Measurements from ENCODE around the gene CCM2. TPM values are rescaled to one million over a fixed set of nuclear protein-coding genes. Genes with fewer than 3 reads are reported as not detected.

Gene CCM2
- total RNA-seq, 1 donor from 2014 or later: 35.7 TPM

- H3K4me1 Mint-ChIP-seq: peaks cover 47% of the 10 kb centered on the region
- peak overlapping the region; percentile 100 for H3K27ac Mint-ChIP-seq (ENCODE audit: unreplicated experiment)
- peaks cover 29% of the 10 kb centered on the region for H3K36me3 Mint-ChIP-seq (ENCODE audit: low read depth)
- no peak for TF ChIP-seq CTCF (conservative IDR thresholded peaks at IDR 0.05)
- no peaks in the 10 kb centered on the region for H3K9me3 Mint-ChIP-seq
- DNase-seq (ENCODE audit: low read depth, low spot score): no peak
- peak overlapping the region; percentile 98 for H3K4me3 Mint-ChIP-seq
- no peaks in the 10 kb centered on the region for H3K27me3 Mint-ChIP-seq (ENCODE audit: low read depth)
These were observed 14.8 kb upstream of the CCM2 start for GRCh38 chr7:44985033-44985695.

- Mint-ChIP-seq H3K36me3 (ENCODE audit: low read depth) (peaks cover 29% of the 10 kb centered on the region), H3K4me3 (peak overlapping the region; percentile 98), H3K9me3 (no peaks in the 10 kb centered on the region), H3K27me3 (ENCODE audit: low read depth) (no peaks in the 10 kb centered on the region), H3K4me1 (peaks cover 48% of the 10 kb centered on the region), H3K27ac (ENCODE audit: unreplicated experiment) (peak overlapping the region; percentile 100)
- TF ChIP-seq CTCF (conservative IDR thresholded peaks at IDR 0.05): no peak
- DNase-seq (ENCODE audit: low read depth, low spot score): no peak
These were observed 14.1 kb upstream of the CCM2 start for GRCh38 chr7:44985900-44986217.

GRCh38 chr7:44986218-44987053, 13.6 kb upstream of the CCM2 start:
- H3K27me3 Mint-ChIP-seq (ENCODE audit: low read depth): no peaks in the 10 kb centered on the region
- peaks cover 29% of the 10 kb centered on the region for H3K36me3 Mint-ChIP-seq (ENCODE audit: low read depth)
- H3K4me3 Mint-ChIP-seq: peak overlapping the region; percentile 98
- H3K27ac Mint-ChIP-seq (ENCODE audit: unreplicated experiment): peak overlapping the region; percentile 100
- H3K4me1 Mint-ChIP-seq: peaks cover 46% of the 10 kb centered on the region
- peak; percentile 90 for DNase-seq (ENCODE audit: low read depth, low spot score)
- H3K9me3 Mint-ChIP-seq: no peaks in the 10 kb centered on the region
- no peak for TF ChIP-seq CTCF (conservative IDR thresholded peaks at IDR 0.05)

GRCh38 chr7:44987457-44987856, 12.5 kb upstream of the CCM2 start:
- DNase-seq (ENCODE audit: low read depth, low spot score): no peak
- TF ChIP-seq CTCF (conservative IDR thresholded peaks at IDR 0.05): no peak
- peaks cover 50% of the 10 kb centered on the region for H3K4me1 Mint-ChIP-seq
- H3K36me3 Mint-ChIP-seq (ENCODE audit: low read depth): peaks cover 28% of the 10 kb centered on the region
- H3K27ac Mint-ChIP-seq (ENCODE audit: unreplicated experiment): peak overlapping the region; percentile 100
- H3K27me3 Mint-ChIP-seq (ENCODE audit: low read depth): no peaks in the 10 kb centered on the region
- no peaks in the 10 kb centered on the region for H3K9me3 Mint-ChIP-seq
- peak overlapping the region; percentile 98 for H3K4me3 Mint-ChIP-seq

GRCh38 chr7:44987996-44988395, 12.0 kb upstream of the CCM2 start:
- H3K4me3 Mint-ChIP-seq: peak overlapping the region; percentile 98
- no peaks in the 10 kb centered on the region for H3K27me3 Mint-ChIP-seq (ENCODE audit: low read depth)
- H3K9me3 Mint-ChIP-seq: no peaks in the 10 kb centered on the region

More at GRCh38 chr7:44987996-44988395, 12.0 kb upstream of the CCM2 start:
- Mint-ChIP-seq H3K4me1 (peaks cover 50% of the 10 kb centered on the region), H3K27ac (ENCODE audit: unreplicated experiment) (no peak overlapping the region), H3K36me3 (ENCODE audit: low read depth) (peaks cover 24% of the 10 kb centered on the region)
- no peak for TF ChIP-seq CTCF (conservative IDR thresholded peaks at IDR 0.05)
- no peak for DNase-seq (ENCODE audit: low read depth, low spot score)

Measured in neural crest cell (in vitro differentiated cells).